Measurements from ENCODE around the gene CDV3.

CDV3 gene

DNA sequence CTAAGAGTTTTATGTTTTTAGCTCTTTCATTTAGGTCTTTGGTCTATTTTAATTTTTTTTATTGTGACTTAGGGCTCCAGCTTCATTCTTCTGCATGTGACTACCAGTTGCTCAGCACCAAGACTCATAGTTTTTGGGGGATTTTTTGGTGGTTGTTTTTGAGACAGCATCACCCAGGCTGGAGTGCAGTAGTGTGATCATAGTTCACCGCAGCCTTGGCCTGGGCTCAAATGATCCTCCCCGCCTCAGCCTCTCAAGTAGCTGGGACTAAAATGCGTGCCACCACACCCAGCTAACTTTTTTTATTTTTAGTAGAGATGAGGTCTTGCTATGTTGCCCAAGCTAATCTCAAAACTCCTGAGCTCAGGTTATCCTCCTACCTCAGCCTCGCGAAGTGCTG lies 19.4 kb downstream of the CDV3 start:
- TF ChIP-seq SIN3A (IDR thresholded peaks at IDR 0.05; ENCODE audit: borderline replicate concordance, insufficient read depth, low read length) (no peak), TAF1 (IDR thresholded peaks at IDR 0.05; ENCODE audit: borderline replicate concordance, insufficient read depth, low read length) (no peak), FOXP2 (optimal IDR thresholded peaks at IDR 0.05; ENCODE audit: borderline replicate concordance, extremely low read depth, extremely low read length, insufficient read depth) (no peak), POLR2AphosphoS5 (IDR thresholded peaks at IDR 0.05; ENCODE audit: low read depth, low read length) (no peak)
- TF ChIP-seq, protein P1, sequence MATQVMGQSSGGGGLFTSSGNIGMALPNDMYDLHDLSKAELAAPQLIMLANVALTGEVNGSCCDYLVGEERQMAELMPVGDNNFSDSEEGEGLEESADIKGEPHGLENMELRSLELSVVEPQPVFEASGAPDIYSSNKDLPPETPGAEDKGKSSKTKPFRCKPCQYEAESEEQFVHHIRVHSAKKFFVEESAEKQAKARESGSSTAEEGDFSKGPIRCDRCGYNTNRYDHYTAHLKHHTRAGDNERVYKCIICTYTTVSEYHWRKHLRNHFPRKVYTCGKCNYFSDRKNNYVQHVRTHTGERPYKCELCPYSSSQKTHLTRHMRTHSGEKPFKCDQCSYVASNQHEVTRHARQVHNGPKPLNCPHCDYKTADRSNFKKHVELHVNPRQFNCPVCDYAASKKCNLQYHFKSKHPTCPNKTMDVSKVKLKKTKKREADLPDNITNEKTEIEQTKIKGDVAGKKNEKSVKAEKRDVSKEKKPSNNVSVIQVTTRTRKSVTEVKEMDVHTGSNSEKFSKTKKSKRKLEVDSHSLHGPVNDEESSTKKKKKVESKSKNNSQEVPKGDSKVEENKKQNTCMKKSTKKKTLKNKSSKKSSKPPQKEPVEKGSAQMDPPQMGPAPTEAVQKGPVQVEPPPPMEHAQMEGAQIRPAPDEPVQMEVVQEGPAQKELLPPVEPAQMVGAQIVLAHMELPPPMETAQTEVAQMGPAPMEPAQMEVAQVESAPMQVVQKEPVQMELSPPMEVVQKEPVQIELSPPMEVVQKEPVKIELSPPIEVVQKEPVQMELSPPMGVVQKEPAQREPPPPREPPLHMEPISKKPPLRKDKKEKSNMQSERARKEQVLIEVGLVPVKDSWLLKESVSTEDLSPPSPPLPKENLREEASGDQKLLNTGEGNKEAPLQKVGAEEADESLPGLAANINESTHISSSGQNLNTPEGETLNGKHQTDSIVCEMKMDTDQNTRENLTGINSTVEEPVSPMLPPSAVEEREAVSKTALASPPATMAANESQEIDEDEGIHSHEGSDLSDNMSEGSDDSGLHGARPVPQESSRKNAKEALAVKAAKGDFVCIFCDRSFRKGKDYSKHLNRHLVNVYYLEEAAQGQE (IDR thresholded peaks at IDR 0.05; ENCODE audit: insufficient read depth in 1 of 2, low read depth in 2 of 2, low read length in 2 of 2) = no peak

DNA sequence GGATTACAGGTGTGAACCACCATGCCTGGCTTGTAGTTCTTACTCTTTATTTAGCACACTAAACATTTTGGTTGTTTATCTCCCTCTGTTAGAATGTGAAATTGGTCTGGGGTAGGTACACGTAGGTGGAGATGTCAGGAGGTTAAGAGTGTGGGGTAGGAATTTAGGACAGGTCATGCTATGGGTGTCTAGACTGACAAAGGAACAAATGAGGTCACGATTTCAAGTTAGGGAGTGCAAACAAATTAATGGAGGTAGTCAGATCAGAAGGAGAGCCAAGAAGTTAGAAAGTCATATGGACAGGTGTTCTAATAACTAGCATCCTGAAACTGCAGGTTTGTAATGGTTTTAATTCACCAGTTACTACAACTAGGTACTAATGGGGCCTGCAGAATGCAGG lies 19.8 kb downstream of the CDV3 start:
- TF ChIP-seq POLR2AphosphoS5 (IDR thresholded peaks at IDR 0.05; ENCODE audit: low read depth, low read length) (no peak), FOXP2 (optimal IDR thresholded peaks at IDR 0.05; ENCODE audit: borderline replicate concordance, extremely low read depth, extremely low read length, insufficient read depth) (no peak), TAF1 (IDR thresholded peaks at IDR 0.05; ENCODE audit: borderline replicate concordance, insufficient read depth, low read length) (no peak), SIN3A (IDR thresholded peaks at IDR 0.05; ENCODE audit: borderline replicate concordance, insufficient read depth, low read length) (no peak)
- TF ChIP-seq, protein P1 (IDR thresholded peaks at IDR 0.05; ENCODE audit: insufficient read depth in 1 of 2, low read depth in 2 of 2, low read length in 2 of 2) = no peak

DNA sequence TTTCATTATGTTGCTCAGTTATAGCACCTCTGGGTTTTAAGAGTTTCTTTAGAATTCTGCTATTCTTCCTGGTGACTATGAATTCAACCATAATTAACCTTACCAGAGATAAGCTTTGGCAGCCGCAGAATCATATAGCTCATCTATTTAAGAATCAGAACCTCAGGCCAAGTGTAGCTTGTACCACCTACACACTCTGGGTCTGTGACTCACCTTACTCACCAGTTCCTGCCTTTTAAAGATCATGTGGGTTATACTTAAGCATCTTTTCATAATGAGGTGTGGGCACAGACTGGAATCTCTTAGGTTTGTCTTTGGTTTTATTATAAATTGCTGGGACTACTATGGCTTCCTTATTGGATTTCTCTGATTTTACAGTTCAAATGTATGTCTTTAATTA lies 21.9 kb downstream of the CDV3 start:
- no peak for TF ChIP-seq TAF1 (IDR thresholded peaks at IDR 0.05; ENCODE audit: borderline replicate concordance, insufficient read depth, low read length)
- TF ChIP-seq POLR2AphosphoS5 (IDR thresholded peaks at IDR 0.05; ENCODE audit: low read depth, low read length) = no peak
- TF ChIP-seq SIN3A (IDR thresholded peaks at IDR 0.05; ENCODE audit: borderline replicate concordance, insufficient read depth, low read length) = no peak
- no peak for TF ChIP-seq FOXP2 (optimal IDR thresholded peaks at IDR 0.05; ENCODE audit: borderline replicate concordance, extremely low read depth, extremely low read length, insufficient read depth)
- TF ChIP-seq, protein P1 (IDR thresholded peaks at IDR 0.05; ENCODE audit: insufficient read depth in 1 of 2, low read depth in 2 of 2, low read length in 2 of 2) = no peak

DNA sequence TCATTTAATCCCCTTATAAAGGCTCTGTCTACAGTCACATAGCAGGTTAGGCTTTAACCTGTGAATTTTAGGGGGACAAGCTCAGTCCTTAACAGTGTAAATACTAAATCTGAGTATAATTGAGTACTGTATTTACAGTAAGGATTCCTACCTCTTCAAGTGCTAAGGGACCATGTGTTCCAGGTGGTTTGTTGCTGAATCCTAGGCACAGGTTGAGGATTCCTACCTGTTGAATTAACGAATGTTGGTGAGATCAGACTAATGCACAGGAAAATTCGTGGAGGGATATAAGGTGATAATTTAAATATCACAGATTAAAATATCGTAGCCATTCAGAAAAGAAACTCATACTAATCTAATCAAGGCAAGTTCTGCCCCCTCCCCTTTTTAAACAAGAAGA lies 24.9 kb downstream of the CDV3 start:
- TF ChIP-seq TAF1 (IDR thresholded peaks at IDR 0.05; ENCODE audit: borderline replicate concordance, insufficient read depth, low read length) (no peak), POLR2AphosphoS5 (IDR thresholded peaks at IDR 0.05; ENCODE audit: low read depth, low read length) (no peak), SIN3A (IDR thresholded peaks at IDR 0.05; ENCODE audit: borderline replicate concordance, insufficient read depth, low read length) (no peak), FOXP2 (optimal IDR thresholded peaks at IDR 0.05; ENCODE audit: borderline replicate concordance, extremely low read depth, extremely low read length, insufficient read depth) (no peak)
- TF ChIP-seq, protein P1 (IDR thresholded peaks at IDR 0.05; ENCODE audit: insufficient read depth in 1 of 2, low read depth in 2 of 2, low read length in 2 of 2) = no peak

DNA sequence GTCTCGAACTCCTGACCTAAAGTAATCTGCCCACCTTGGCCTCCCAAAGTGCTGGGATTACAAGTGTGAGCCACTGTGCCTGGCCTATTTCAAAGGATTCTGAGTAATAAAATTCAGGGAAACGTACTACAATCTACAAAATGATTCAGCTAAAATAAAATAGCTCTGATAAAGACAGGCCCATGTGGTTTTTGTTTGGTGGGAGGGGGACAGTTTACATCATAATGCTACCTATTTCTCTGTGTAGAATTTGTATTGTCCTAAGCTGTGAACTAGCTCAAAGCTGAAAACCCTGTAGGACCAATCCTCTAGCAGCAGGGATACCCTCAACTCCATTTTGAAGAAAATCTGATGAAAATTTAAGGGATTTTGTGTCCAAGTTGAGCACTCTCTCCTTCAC lies 25.8 kb downstream of the CDV3 start:
- TF ChIP-seq POLR2AphosphoS5 (IDR thresholded peaks at IDR 0.05; ENCODE audit: low read depth, low read length) (no peak), TAF1 (IDR thresholded peaks at IDR 0.05; ENCODE audit: borderline replicate concordance, insufficient read depth, low read length) (no peak), SIN3A (IDR thresholded peaks at IDR 0.05; ENCODE audit: borderline replicate concordance, insufficient read depth, low read length) (no peak), FOXP2 (optimal IDR thresholded peaks at IDR 0.05; ENCODE audit: borderline replicate concordance, extremely low read depth, extremely low read length, insufficient read depth) (no peak)
- TF ChIP-seq, protein P1 (IDR thresholded peaks at IDR 0.05; ENCODE audit: insufficient read depth in 1 of 2, low read depth in 2 of 2, low read length in 2 of 2) = no peak

Measured in PFSK-1 (cell line).